Amniotic epithelial cell (primary cell): ENCODE data around the gene KLRK1.
"Not testable (repeated sequence)": the region's sequence is repeated elsewhere in the genome, so short reads cannot be mapped to it uniquely, and the experiment has no call there.

Experiments used
- DNase-seq: peaks from one replicate; pipeline ENCODE4 v3.0.0-alpha.2; 2010; ENCODE audit warnings: low read depth

KLRK1 gene

GRCh38 chr12:10362828-10363657 is 26.8 kb downstream of the KLRK1 start:
- DNase-seq, result peak; percentile 56

GRCh38 chr12:10362325-10362724 is 27.5 kb downstream of the KLRK1 start:
- DNase-seq, result no peak

GRCh38 chr12:10361622-10362021 is 28.2 kb downstream of the KLRK1 start:
- peak; percentile 67 for DNase-seq

- DNase-seq, result no peak
Observed at GRCh38 chr12:10361084-10361483, 28.8 kb downstream of the KLRK1 start.

GRCh38 chr12:10358969-10359368 is 30.9 kb downstream of the KLRK1 start:
- DNase-seq, result no peak

GRCh38 chr12:10358131-10358530 is 31.7 kb downstream of the KLRK1 start:
- no peak for DNase-seq

- peak; percentile 42 for DNase-seq
Observed at GRCh38 chr12:10354502-10354901, 35.3 kb downstream of the KLRK1 start.

GRCh38 chr12:10354071-10354470 is 35.8 kb downstream of the KLRK1 start:
- no peak for DNase-seq

GRCh38 chr12:10351457-10351856 is 38.4 kb downstream of the KLRK1 start:
- DNase-seq, result not testable (repeated sequence)

- peak; percentile 51 for DNase-seq
Observed at GRCh38 chr12:10341892-10342509, 47.8 kb downstream of the KLRK1 start.

GRCh38 chr12:10340946-10341345 is 48.9 kb downstream of the KLRK1 start:
- not testable (repeated sequence) for DNase-seq

- DNase-seq, result no peak
Observed at GRCh38 chr12:10339053-10339840, 50.6 kb downstream of the KLRK1 start.

GRCh38 chr12:10338470-10338869 is 51.4 kb downstream of the KLRK1 start:
- not testable (repeated sequence) for DNase-seq

- DNase-seq, result peak; percentile 8
Observed at GRCh38 chr12:10336196-10336595, 53.6 kb downstream of the KLRK1 start.

- DNase-seq, result peak; percentile 60
Observed at GRCh38 chr12:10331642-10332239, 58.1 kb downstream of the KLRK1 start.

GRCh38 chr12:10328691-10329090 is 61.1 kb downstream of the KLRK1 start:
- DNase-seq, result not testable (repeated sequence)
